Measurements from ENCODE around the gene SERPINB5. TPM values are rescaled to one million over a fixed set of nuclear protein-coding genes. Genes with fewer than 3 reads are reported as not detected.

Gene SERPINB5
- total RNA-seq, 1 donor from 2014 or later, result not detected

DNA sequence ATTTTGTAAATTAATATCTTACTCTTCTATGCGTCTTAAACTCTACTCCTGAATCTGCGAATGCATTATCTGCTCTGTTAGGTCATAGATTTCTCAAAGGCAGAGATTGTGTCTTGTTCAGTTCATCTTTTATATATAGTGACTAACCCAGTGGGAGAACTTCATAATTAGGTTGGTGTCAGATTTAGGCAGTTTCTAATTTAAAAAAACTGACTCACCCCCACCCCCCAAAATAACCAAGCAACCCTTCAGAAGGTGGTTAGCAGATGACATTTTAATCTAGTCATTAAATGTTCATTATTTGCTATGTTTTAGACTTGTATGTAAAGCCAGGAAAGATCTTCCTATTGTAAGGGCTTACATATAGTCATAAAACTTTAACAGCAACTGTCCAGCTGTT is 75.8 kb downstream of the SERPINB5 start:
- H3K27ac Mint-ChIP-seq (ENCODE audit: unreplicated experiment), result no peak overlapping the region
- H3K4me3 Mint-ChIP-seq, result no peak overlapping the region
- H3K9me3 Mint-ChIP-seq, result no peaks in the 10 kb centered on the region
- H3K27me3 Mint-ChIP-seq (ENCODE audit: low read depth), result no peaks in the 10 kb centered on the region
- DNase-seq (ENCODE audit: low read depth, low spot score), result no peak
- H3K4me1 Mint-ChIP-seq, result peaks cover 11% of the 10 kb centered on the region
- H3K36me3 Mint-ChIP-seq (ENCODE audit: low read depth), result no peaks in the 10 kb centered on the region
- TF ChIP-seq, protein P1, sequence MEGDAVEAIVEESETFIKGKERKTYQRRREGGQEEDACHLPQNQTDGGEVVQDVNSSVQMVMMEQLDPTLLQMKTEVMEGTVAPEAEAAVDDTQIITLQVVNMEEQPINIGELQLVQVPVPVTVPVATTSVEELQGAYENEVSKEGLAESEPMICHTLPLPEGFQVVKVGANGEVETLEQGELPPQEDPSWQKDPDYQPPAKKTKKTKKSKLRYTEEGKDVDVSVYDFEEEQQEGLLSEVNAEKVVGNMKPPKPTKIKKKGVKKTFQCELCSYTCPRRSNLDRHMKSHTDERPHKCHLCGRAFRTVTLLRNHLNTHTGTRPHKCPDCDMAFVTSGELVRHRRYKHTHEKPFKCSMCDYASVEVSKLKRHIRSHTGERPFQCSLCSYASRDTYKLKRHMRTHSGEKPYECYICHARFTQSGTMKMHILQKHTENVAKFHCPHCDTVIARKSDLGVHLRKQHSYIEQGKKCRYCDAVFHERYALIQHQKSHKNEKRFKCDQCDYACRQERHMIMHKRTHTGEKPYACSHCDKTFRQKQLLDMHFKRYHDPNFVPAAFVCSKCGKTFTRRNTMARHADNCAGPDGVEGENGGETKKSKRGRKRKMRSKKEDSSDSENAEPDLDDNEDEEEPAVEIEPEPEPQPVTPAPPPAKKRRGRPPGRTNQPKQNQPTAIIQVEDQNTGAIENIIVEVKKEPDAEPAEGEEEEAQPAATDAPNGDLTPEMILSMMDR (conservative IDR thresholded peaks at IDR 0.05), result no peak

DNA sequence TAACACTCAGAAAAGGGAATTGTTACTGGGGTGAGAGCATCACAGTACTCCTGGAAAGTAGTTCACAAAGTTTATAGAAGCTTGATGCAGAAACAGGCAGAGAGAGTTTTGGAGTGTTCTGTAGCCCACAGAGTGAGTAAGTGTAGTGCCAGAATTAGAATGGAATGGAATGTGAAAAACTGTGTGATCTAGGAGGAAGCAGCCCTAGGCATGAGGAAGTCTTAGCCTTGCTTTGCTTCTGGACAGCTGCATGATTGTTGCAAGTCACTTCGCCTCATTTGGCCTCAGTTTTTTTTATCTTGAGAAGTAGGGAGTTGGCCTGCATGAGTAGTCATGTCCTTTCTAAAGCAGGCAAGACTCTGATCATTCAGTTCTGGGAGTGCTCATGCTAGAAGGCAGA is 76.3 kb downstream of the SERPINB5 start:
- no peak overlapping the region for H3K4me3 Mint-ChIP-seq

More for the DNA sequence above, 76.3 kb downstream of the SERPINB5 start:
- no peaks in the 10 kb centered on the region for H3K27me3 Mint-ChIP-seq (ENCODE audit: low read depth)
- H3K27ac Mint-ChIP-seq (ENCODE audit: unreplicated experiment), result no peak overlapping the region
- H3K4me1 Mint-ChIP-seq, result peaks cover 11% of the 10 kb centered on the region
- no peaks in the 10 kb centered on the region for H3K9me3 Mint-ChIP-seq
- TF ChIP-seq, protein P1 (conservative IDR thresholded peaks at IDR 0.05), result no peak
- DNase-seq (ENCODE audit: low read depth, low spot score), result no peak
- no peaks in the 10 kb centered on the region for H3K36me3 Mint-ChIP-seq (ENCODE audit: low read depth)

Other genes starting within 250 kb of the SERPINB5 start
- gene BCL2, start 157.2 kb upstream of the SERPINB5 start, total RNA-seq, result 14.1 and 15.1 TPM in 2 replicates
- 31.0 and 35.7 TPM in 2 replicates for gene KDSR, start 109.8 kb upstream of the SERPINB5 start, total RNA-seq
- 34.2 and 41.8 TPM in 2 replicates for gene VPS4B, start 54.5 kb upstream of the SERPINB5 start, total RNA-seq
- gene SERPINB12, start 65.4 kb downstream of the SERPINB5 start, total RNA-seq, result not detected in 2 replicates
- not detected in 2 replicates for gene SERPINB13, start 110.4 kb downstream of the SERPINB5 start, total RNA-seq
- gene SERPINB4, start 167.3 kb downstream of the SERPINB5 start, total RNA-seq, result not detected in 2 replicates
- not detected in 2 replicates for gene SERPINB3, start 184.9 kb downstream of the SERPINB5 start, total RNA-seq
- gene SERPINB11, start 226.0 kb downstream of the SERPINB5 start, total RNA-seq, result not detected in 2 replicates

All from neural crest cell (in vitro differentiated cells).